Measurements from ENCODE around the gene CMSS1.

Gene CMSS1

GRCh38 chr3:99903869-99904268 is 86.2 kb downstream of the CMSS1 start:
- in situ Hi-C loops (cut with MboI; ENCODE audit: low sequenced_read_pairs, unreplicated experiment): no loop called here
- DNase-seq (ENCODE audit: low spot score): no peak
- no peak for TF ChIP-seq CTCF (IDR thresholded peaks at IDR 0.05; ENCODE audit: borderline replicate concordance, control extremely low read depth, extremely low read depth, insufficient read depth, missing control alignments)

GRCh38 chr3:99907959-99908544 is 90.4 kb downstream of the CMSS1 start:
- in situ Hi-C loops (cut with MboI; ENCODE audit: low sequenced_read_pairs, unreplicated experiment): no loop called here
- TF ChIP-seq CTCF (IDR thresholded peaks at IDR 0.05; ENCODE audit: borderline replicate concordance, control extremely low read depth, extremely low read depth, insufficient read depth, missing control alignments): no peak
- no peak for DNase-seq (ENCODE audit: low spot score)

- no peak for TF ChIP-seq CTCF (IDR thresholded peaks at IDR 0.05; ENCODE audit: borderline replicate concordance, control extremely low read depth, extremely low read depth, insufficient read depth, missing control alignments)
- in situ Hi-C loops (cut with MboI; ENCODE audit: low sequenced_read_pairs, unreplicated experiment): no loop called here
- DNase-seq (ENCODE audit: low spot score): no peak
These were observed 92.2 kb downstream of the CMSS1 start for GRCh38 chr3:99909714-99910495.

- in situ Hi-C loops (cut with MboI; ENCODE audit: low sequenced_read_pairs, unreplicated experiment): no loop called here
- DNase-seq (ENCODE audit: low spot score): no peak
- TF ChIP-seq CTCF (IDR thresholded peaks at IDR 0.05; ENCODE audit: borderline replicate concordance, control extremely low read depth, extremely low read depth, insufficient read depth, missing control alignments): no peak
These were observed 93.2 kb downstream of the CMSS1 start for GRCh38 chr3:99910752-99911290.

- in situ Hi-C loops (cut with MboI; ENCODE audit: low sequenced_read_pairs, unreplicated experiment): no loop called here
- TF ChIP-seq CTCF (IDR thresholded peaks at IDR 0.05; ENCODE audit: borderline replicate concordance, control extremely low read depth, extremely low read depth, insufficient read depth, missing control alignments): no peak
- DNase-seq (ENCODE audit: low spot score): no peak
These were observed 93.8 kb downstream of the CMSS1 start for GRCh38 chr3:99911433-99911832.

- no peak for TF ChIP-seq CTCF (IDR thresholded peaks at IDR 0.05; ENCODE audit: borderline replicate concordance, control extremely low read depth, extremely low read depth, insufficient read depth, missing control alignments)
- DNase-seq (ENCODE audit: low spot score): no peak
- in situ Hi-C loops (cut with MboI; ENCODE audit: low sequenced_read_pairs, unreplicated experiment): no loop called here
These were observed 98.3 kb downstream of the CMSS1 start for GRCh38 chr3:99915906-99916432.
